GM12878 (cell line): Measurements from ENCODE around the gene SCEL. TPM values are rescaled to one million over a fixed set of nuclear protein-coding genes. Genes with fewer than 3 reads are reported as not detected.
A peak's percentile ranks its signal among the peaks of the same experiment; 100 is the strongest.

Experiments
- ATAC-seq: fragments of 200-7000 bp; cut with Tn5 transposase; 3 replicates; pipeline ENCODE4 v1.9.1; 2020; ENCODE audit warnings: mild to moderate bottlenecking, moderate library complexity
- BruUV-seq: library from RNA; stranded (reverse); fragments of 400-500 nt; replicated peaks from 2 replicates; lab custom pipeline; 2021; lab: Mats Ljungman, UMichigan
- CTCF ChIA-PET: fragments of 300-600 bp; sonication (Branson Sonifier 250); formaldehyde crosslinking; extraction: SDS; loops from one replicate; lab custom pipeline; 2021; ENCODE audit warnings: inconsistent platforms; lab: Yijun Ruan, JAX
- POLR2A ChIA-PET: fragments of 350-600 bp; formaldehyde crosslinking; extraction: SDS; loops from one replicate; lab custom pipeline; 2021; ENCODE audit warnings: inconsistent platforms; lab: Charles Lee
- RAD21 ChIA-PET: fragments of 300-600 bp; sonication (Branson Sonifier 250); formaldehyde crosslinking; loops from one replicate; lab custom pipeline; 2023; ENCODE audit warnings: antibody characterized with exemption; ENCODE audit not compliant: unreplicated experiment; lab: Charles Lee
- SMC1A ChIA-PET: fragments of 300-600 bp; sonication (Branson Sonifier 250); formaldehyde crosslinking; loops from one replicate; lab custom pipeline; 2023; ENCODE audit not compliant: unreplicated experiment, uncharacterized antibody; lab: Charles Lee
- DNase-seq: peaks from one replicate; pipeline ENCODE4 v3.0.0-alpha.2; 2011; ENCODE audit warnings: low read depth, low spot score
- FAIRE-seq: peaks from 3 replicates; lab custom pipeline; 2011; peaks lifted over from hg19 to GRCh38; lab: Jason Lieb, UNC
- H2AFZ ChIP-seq: 2 replicates; pipeline ENCODE4 v1.6.0; 2011; ENCODE audit warnings: low read depth, low read length, control low read depth; ENCODE audit not compliant: control insufficient read depth
- H3K27ac ChIP-seq: 2 replicates; pipeline ENCODE4 v1.5.1; 2011; ENCODE audit warnings: control low read depth; ENCODE audit not compliant: control insufficient read depth, insufficient read depth
- H3K27me3 ChIP-seq, 2 experiments: replicated peaks in 1 of 2; 2 replicates each; pipeline versions ENCODE4 v1.6.0 to v1.6.1; 2011; ENCODE audit warnings: low read length in 1 of 2; ENCODE audit not compliant: control insufficient read depth in 2 of 2, insufficient read depth in 2 of 2
- H3K36me3 ChIP-seq, 2 experiments: 2 replicates each; pipeline ENCODE4 v1.5.1; 2011; ENCODE audit warnings: low read length in 1 of 2; ENCODE audit not compliant: control insufficient read depth in 2 of 2, insufficient read depth in 2 of 2
- H3K4me1 ChIP-seq: 2 replicates; pipeline ENCODE4 v1.6.1; 2011; ENCODE audit warnings: mild to moderate bottlenecking, low read length, moderate library complexity, mixed read lengths; ENCODE audit not compliant: control insufficient read depth, insufficient read depth
- H3K4me2 ChIP-seq: 2 replicates; pipeline ENCODE4 v1.6.0; 2011; ENCODE audit warnings: control low read depth; ENCODE audit not compliant: control insufficient read depth, insufficient read depth
- H3K4me3 ChIP-seq: fragments of 200-600 bp; sonication (generic); 2 replicates; pipeline ENCODE4 v1.5.1; 2016
- H3K79me2 ChIP-seq: 2 replicates; pipeline ENCODE4 v1.6.0; 2011; ENCODE audit warnings: low read length; ENCODE audit not compliant: control insufficient read depth, insufficient read depth
- H3K9ac ChIP-seq: 2 replicates; pipeline ENCODE4 v1.8.0; 2011; ENCODE audit warnings: low read length, control low read depth, mixed read lengths; ENCODE audit not compliant: control insufficient read depth, insufficient read depth
- H3K9me3 ChIP-seq: replicated peaks from 3 replicates; pipeline ENCODE4 v1.5.1; 2011; ENCODE audit warnings: mild to moderate bottlenecking, low read length; ENCODE audit not compliant: control insufficient read depth, insufficient read depth
- H4K20me1 ChIP-seq: 2 replicates; pipeline ENCODE4 v1.6.0; 2011; ENCODE audit not compliant: control insufficient read depth, insufficient read depth
- CHD4 ChIP-seq: fragments of 200-600 bp; sonication (generic); IDR thresholded peaks from 2 replicates; pipeline ENCODE4 v1.6.1; 2016; ENCODE audit warnings: mild to moderate bottlenecking
- DPF2 ChIP-seq: fragments of 450-650 bp; IDR thresholded peaks from 2 replicates; pipeline ENCODE4 v1.6.1; 2017; ENCODE audit warnings: mild to moderate bottlenecking
- EGR1 ChIP-seq, 2 experiments: IDR thresholded peaks; 1 replicate in 1 of 2; 2 replicates in 1 of 2; pipeline ENCODE4 v1.6.1; 2011 to 2012; ENCODE audit warnings: low read depth in 2 of 2, low read length in 2 of 2, borderline replicate concordance in 1 of 2, mild to moderate bottlenecking in 1 of 2, moderate library complexity in 1 of 2
- ESRRA ChIP-seq: IDR thresholded peaks from 2 replicates; pipeline ENCODE4 v1.6.1; 2012; ENCODE audit warnings: mild to moderate bottlenecking, low read length, improper control_type of control experiment
- FOXK2 ChIP-seq: fragments of 450-650 bp; IDR thresholded peaks from 2 replicates; pipeline ENCODE4 v1.6.1; 2017; ENCODE audit warnings: mild to moderate bottlenecking, moderate library complexity
- HDAC2 ChIP-seq: fragments of 200-600 bp; sonication (generic); IDR thresholded peaks from 2 replicates; pipeline ENCODE4 v1.6.1; 2017
- IRF4 ChIP-seq: IDR thresholded peaks from 2 replicates; pipeline ENCODE4 v1.6.1; 2011; ENCODE audit warnings: low read depth, low read length
- JUNB ChIP-seq: IDR thresholded peaks from 2 replicates; pipeline ENCODE4 v1.6.1; 2016; ENCODE audit warnings: antibody characterized with exemption, mild to moderate bottlenecking
- KDM1A ChIP-seq: fragments of 200-600 bp; sonication (generic); IDR thresholded peaks from 2 replicates; pipeline ENCODE4 v1.6.1; 2016; ENCODE audit warnings: borderline replicate concordance
- MEF2B ChIP-seq: fragments of 450-650 bp; IDR thresholded peaks from 2 replicates; pipeline ENCODE4 v1.6.1; 2018; ENCODE audit warnings: mild to moderate bottlenecking, moderate library complexity; ENCODE audit not compliant: partially characterized antibody, poor library complexity, severe bottlenecking
- MXI1 ChIP-seq: fragments of 150-350 bp; IDR thresholded peaks from 2 replicates; pipeline ENCODE4 v1.6.1; 2011; ENCODE audit warnings: low read depth, mild to moderate bottlenecking, inconsistent platforms, low read length, improper control_type of control experiment
- NFYA ChIP-seq: IDR thresholded peaks from 2 replicates; pipeline ENCODE4 v1.6.1; 2011; ENCODE audit warnings: low read depth, mild to moderate bottlenecking, low read length, improper control_type of control experiment, borderline replicate concordance
- SMARCA5 ChIP-seq: fragments of 450-650 bp; IDR thresholded peaks from 2 replicates; pipeline ENCODE4 v1.6.1; 2017; ENCODE audit warnings: mild to moderate bottlenecking
- STAT3 ChIP-seq: IDR thresholded peaks from 2 replicates; pipeline ENCODE4 v1.6.1; 2011; ENCODE audit warnings: low read depth, low read length, improper control_type of control experiment
- SUZ12 ChIP-seq: fragments of 200-600 bp; sonication (generic); IDR thresholded peaks from one replicate; pipeline ENCODE4 v1.6.1; 2018; ENCODE audit warnings: antibody characterized with exemption, mild to moderate bottlenecking; ENCODE audit not compliant: unreplicated experiment
- WRNIP1 ChIP-seq: IDR thresholded peaks from 2 replicates; pipeline ENCODE4 v1.6.1; 2011; ENCODE audit warnings: low read depth, low read length, improper control_type of control experiment, borderline replicate concordance
- ZSCAN29 ChIP-seq: fragments of 450-650 bp; IDR thresholded peaks from 2 replicates; pipeline ENCODE4 v1.6.1; 2017; ENCODE audit warnings: mild to moderate bottlenecking, moderate library complexity
- WGBS: methylation state at CpG from one replicate; pipeline ENCODE4 v1.1.6; 2016; ENCODE audit warnings: low lambda C conversion rate; ENCODE audit not compliant: insufficient replicate concordance, insufficient coverage; ENCODE audit errors: missing lambda C conversion rate; 5-methylcytosine and 5-hydroxymethylcytosine counted together
- in situ Hi-C: fragments of 300-500 bp; cut with MboI; formaldehyde crosslinking; loops from 9 replicates; pipeline ENCODE4 v1.14.3; 2018; ENCODE audit warnings: mixed read lengths
- intact Hi-C: fragments of 100-400 bp; cut with micrococcal nuclease; formaldehyde crosslinking; loops from one replicate; pipeline ENCODE4 v1.14.2; 2022; ENCODE audit not compliant: unreplicated experiment
- polyA plus RNA-seq, 11 experiments: library from polyadenylated mRNA; depleted of rRNA in 4 of 11; unstranded in 6 of 11; stranded (reverse) in 5 of 11; fragments of >200 nt; fragmentation: Nextera tagmentation in 4 of 11; fragmentation: Illumina TruSeq in 1 of 11; extraction: Ambion mirVana in 4 of 11; extraction: Trizol in 1 of 11; gene quantifications; 1 replicate in 1 of 11; 2 replicates in 10 of 11; pipeline versions ENCODE4 v1.2.1 to v1.2.3, GENCODE V29; 2011 to 2016; ENCODE audit warnings: inconsistent platforms in 2 of 11, missing spikeins in 2 of 11, low read depth in 1 of 11
- total RNA-seq, 4 experiments: library from RNA; depleted of rRNA in 3 of 4; stranded (reverse); fragments of >200 nt in 3 of 4; fragmentation: Illumina TruSeq in 1 of 4; extraction: Trizol in 1 of 4; gene quantifications; 2 replicates each; pipeline versions ENCODE4 v1.2.1 to v1.2.3, GENCODE V29; 2013 to 2021
- TF ChIP-seq, protein P1 (sequence below): IDR thresholded peaks from 2 replicates; pipeline ENCODE4 v1.6.1; 2012; ENCODE audit warnings: low read length, inconsistent platforms
- TF ChIP-seq, protein P2 (sequence below): fragments of 450-650 bp; IDR thresholded peaks from 2 replicates; pipeline ENCODE4 v1.6.1; 2018; ENCODE audit warnings: borderline replicate concordance, mild to moderate bottlenecking; ENCODE audit not compliant: partially characterized antibody

SCEL gene
- total and polyA plus RNA-seq, 10 of the 15 experiments (the other 5 are each of a cell fraction or from before 2014, with no cell fraction given), result 0.09 to 0.68 (median 0.16) TPM; not detected in 1

DNA sequence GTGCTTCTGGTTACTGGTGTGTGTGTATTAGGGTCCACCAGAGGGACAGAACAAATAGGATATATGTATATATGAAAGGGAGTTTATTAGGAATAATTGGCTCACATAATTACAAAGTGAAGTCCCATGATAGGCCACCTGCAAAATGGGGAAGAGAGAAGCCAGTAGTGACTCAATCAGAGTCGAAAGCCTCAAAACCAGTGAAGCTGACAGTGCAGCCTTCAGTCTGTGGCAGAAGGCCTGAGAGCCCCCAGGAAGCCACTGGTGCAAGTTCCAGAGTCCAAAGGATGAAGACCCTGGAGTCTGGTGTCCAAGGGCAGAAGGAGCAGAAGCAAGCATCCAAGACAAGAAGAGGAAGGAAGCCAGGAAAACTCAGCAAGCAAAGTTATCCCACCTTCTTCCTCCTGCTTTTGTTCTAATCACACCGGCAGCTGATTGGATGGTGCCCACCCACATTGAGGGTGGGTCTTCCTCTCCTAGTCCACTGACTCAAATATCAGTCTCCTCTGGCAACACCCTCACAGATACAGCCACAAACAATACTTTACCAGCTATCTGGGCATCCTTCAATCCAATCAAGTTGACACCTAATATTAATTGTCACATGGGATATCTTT lies 21.7 kb upstream of the SCEL start (continued):
- TF ChIP-seq, protein P1, sequence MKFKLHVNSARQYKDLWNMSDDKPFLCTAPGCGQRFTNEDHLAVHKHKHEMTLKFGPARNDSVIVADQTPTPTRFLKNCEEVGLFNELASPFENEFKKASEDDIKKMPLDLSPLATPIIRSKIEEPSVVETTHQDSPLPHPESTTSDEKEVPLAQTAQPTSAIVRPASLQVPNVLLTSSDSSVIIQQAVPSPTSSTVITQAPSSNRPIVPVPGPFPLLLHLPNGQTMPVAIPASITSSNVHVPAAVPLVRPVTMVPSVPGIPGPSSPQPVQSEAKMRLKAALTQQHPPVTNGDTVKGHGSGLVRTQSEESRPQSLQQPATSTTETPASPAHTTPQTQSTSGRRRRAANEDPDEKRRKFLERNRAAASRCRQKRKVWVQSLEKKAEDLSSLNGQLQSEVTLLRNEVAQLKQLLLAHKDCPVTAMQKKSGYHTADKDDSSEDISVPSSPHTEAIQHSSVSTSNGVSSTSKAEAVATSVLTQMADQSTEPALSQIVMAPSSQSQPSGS, result 0 out of 2 replicates have a peak, but pooled peaks have one; percentile 3
- TF ChIP-seq IRF4 (peak; percentile 46; the same call in 1 of the 2 replicates), JUNB (peak; percentile 66), ZSCAN29 (no peak), HDAC2 (no peak), SUZ12 (no peak), WRNIP1 (no peak)
- TF ChIP-seq, protein P2, sequence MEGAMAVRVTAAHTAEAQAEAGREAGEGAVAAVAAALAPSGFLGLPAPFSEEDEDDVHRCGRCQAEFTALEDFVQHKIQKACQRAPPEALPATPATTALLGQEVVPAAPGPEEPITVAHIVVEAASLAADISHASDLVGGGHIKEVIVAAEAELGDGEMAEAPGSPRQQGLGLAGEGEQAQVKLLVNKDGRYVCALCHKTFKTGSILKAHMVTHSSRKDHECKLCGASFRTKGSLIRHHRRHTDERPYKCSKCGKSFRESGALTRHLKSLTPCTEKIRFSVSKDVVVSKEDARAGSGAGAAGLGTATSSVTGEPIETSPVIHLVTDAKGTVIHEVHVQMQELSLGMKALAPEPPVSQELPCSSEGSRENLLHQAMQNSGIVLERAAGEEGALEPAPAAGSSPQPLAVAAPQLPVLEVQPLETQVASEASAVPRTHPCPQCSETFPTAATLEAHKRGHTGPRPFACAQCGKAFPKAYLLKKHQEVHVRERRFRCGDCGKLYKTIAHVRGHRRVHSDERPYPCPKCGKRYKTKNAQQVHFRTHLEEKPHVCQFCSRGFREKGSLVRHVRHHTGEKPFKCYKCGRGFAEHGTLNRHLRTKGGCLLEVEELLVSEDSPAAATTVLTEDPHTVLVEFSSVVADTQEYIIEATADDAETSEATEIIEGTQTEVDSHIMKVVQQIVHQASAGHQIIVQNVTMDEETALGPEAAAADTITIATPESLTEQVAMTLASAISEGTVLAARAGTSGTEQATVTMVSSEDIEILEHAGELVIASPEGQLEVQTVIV, result no peak

DNA sequence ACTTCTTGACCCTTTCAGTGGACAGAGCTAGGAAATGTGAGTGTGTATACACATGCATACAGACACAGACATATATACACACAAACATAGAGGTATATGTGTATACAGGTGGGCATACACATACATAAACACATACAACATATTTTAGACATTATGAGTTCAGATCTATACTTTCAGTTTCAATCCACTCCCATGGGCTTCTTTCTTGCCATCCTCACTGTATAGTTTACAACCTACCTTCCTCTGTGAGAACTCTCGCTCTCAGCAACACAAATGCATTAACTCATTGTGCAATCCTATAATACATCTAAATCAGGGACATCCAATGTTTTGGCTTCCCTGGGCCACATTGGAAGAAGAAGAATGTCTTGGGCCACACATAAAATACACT lies 21.2 kb upstream of the SCEL start:
- FAIRE-seq (peak; percentile 83), ATAC-seq (peak; percentile 86), DNase-seq (no peak)
- Histone ChIP-seq H3K27me3 (no peaks in the 10 kb centered on the region), H3K27ac (no peak overlapping the region; the same call in 1 of the 2 replicates), H3K79me2 (no peaks in the 10 kb centered on the region), H3K4me2 (peak overlapping the region; percentile 40), H3K4me3 (no peak overlapping the region), H3K36me3 (no peaks in the 10 kb centered on the region), H3K9me3 (no peaks in the 10 kb centered on the region), H3K4me1 (peaks cover 15% of the 10 kb centered on the region; the same call in 1 of the 2 replicates), H3K9ac (no peak overlapping the region), H4K20me1 (no peaks in the 10 kb centered on the region), H2AFZ (no peak overlapping the region)
- WGBS, result 6% methylated on average over 1 of the region's 1 CpG
- SMC1A ChIA-PET, result interaction anchor here (0.7 to 5.5 kb wide), 14 partner anchors 9 to 235 kb away, joined by 3 to 57 read pairs (median 4); no protein-coding TSS in a partner anchor
- BruUV-seq, result no TSS peak
- intact Hi-C loops, result no loop called here
- POLR2A ChIA-PET, result interaction anchor here (0.5 to 0.9 kb wide), 3 partner anchors 24 to 189 kb away, joined by 3 read pairs; no protein-coding TSS in a partner anchor
- in situ Hi-C loops, result no loop called here
- CTCF ChIA-PET, result interaction anchor here (1.0 to 2.2 kb wide), 7 partner anchors 12 to 51 kb away, joined by 3 to 10 read pairs (median 4); no protein-coding TSS in a partner anchor
- RAD21 ChIA-PET, result interaction anchor here (0.7 to 1.6 kb wide), 6 partner anchors 12 to 82 kb away, joined by 3 to 7 read pairs (median 4); no protein-coding TSS in a partner anchor
- TF ChIP-seq STAT3 (no peak), MEF2B (peak; percentile 63), KDM1A (no peak), MXI1 (no peak), JUNB (no peak), CHD4 (no peak), DPF2 (no peak), NFYA (no peak), EGR1 (IDR thresholded peaks at IDR 0.05; ENCODE audit: borderline replicate concordance in 1 of 2, low read depth in 2 of 2, low read length in 2 of 2) (no peak), FOXK2 (no peak), ESRRA (no peak), SMARCA5 (no peak)
